ENCODE results near the gene PPP4R4. TPM values are rescaled to one million over a fixed set of nuclear protein-coding genes. Genes with fewer than 3 reads are reported as not detected.

Gene PPP4R4
- total RNA-seq, 2 donors from 2014 or later = 4.6 to 8.4 TPM

- 90 to 95% methylated on average over 3 to 6 of the region's 6 CpGs for WGBS, 2 experiments (ENCODE audit: insufficient coverage in 1 of 2, insufficient read length in 1 of 2)
- Histone ChIP-seq H3K27me3 (ENCODE audit: control insufficient read depth, insufficient read depth, low read length, poor library complexity, severe bottlenecking) (no peaks in the 10 kb centered on the region), H3K4me1 (ENCODE audit: control insufficient read depth, insufficient read depth, low read length) (no peaks in the 10 kb centered on the region), H3K9me3 (ENCODE audit: control insufficient read depth, low read length) (no peaks in the 10 kb centered on the region), H3K36me3 (ENCODE audit: control insufficient read depth, insufficient read depth, low read length) (no peaks in the 10 kb centered on the region), H3K27ac (ENCODE audit: low read depth, low read length) (no peak overlapping the region), H3K9ac (ENCODE audit: extremely low read depth, low read length, poor library complexity, severe bottlenecking) (no peak overlapping the region), H3K4me3 (ENCODE audit: low read length) (no peak overlapping the region)
- Mint-ChIP-seq H3K9me3 (no peaks in the 10 kb centered on the region), H3K4me3 (no peak overlapping the region), H3K4me1 (peaks cover 5% of the 10 kb centered on the region), H3K27ac (no peak overlapping the region), H3K27me3 (ENCODE audit: insufficient read depth) (peaks cover 9% of the 10 kb centered on the region), H3K36me3 (ENCODE audit: low read depth) (no peaks in the 10 kb centered on the region)
- TF ChIP-seq, protein P1, sequence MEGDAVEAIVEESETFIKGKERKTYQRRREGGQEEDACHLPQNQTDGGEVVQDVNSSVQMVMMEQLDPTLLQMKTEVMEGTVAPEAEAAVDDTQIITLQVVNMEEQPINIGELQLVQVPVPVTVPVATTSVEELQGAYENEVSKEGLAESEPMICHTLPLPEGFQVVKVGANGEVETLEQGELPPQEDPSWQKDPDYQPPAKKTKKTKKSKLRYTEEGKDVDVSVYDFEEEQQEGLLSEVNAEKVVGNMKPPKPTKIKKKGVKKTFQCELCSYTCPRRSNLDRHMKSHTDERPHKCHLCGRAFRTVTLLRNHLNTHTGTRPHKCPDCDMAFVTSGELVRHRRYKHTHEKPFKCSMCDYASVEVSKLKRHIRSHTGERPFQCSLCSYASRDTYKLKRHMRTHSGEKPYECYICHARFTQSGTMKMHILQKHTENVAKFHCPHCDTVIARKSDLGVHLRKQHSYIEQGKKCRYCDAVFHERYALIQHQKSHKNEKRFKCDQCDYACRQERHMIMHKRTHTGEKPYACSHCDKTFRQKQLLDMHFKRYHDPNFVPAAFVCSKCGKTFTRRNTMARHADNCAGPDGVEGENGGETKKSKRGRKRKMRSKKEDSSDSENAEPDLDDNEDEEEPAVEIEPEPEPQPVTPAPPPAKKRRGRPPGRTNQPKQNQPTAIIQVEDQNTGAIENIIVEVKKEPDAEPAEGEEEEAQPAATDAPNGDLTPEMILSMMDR (conservative IDR thresholded peaks at IDR 0.05) = no peak
- DNase-seq = peak; percentile 30
These were observed 46.8 kb upstream of the PPP4R4 start for GRCh38 chr14:94127330-94127729.

DNA sequence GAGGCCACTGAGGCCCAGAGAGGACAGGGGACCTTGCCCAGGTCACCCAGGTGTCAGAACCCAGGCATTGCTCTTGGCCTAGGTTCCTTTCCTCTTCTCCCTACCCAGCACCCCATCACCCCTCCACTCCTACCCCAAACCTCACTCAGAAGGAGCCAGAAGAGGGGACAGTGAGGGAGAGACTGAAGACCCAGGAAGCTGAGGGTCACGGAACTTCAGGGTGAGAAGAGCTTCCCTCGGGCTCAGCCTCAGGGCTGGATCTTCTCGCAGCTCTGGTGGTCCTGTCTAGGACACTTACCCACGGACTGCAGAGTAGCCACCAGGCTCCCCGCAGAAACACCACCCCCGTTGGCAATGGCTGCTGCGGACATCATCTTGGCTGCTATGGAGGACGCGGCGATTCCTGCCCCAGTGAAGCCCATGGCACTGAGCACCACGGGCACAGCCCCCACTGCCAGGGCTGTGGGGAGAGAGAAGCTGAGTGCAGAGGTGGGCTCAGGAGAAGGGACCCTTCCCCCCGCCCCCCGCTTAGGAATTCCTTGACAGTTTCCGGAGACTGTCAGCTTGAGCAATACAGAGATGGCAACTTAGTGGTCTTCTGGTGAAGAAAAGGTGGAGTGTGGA, 45.8 kb upstream of the PPP4R4 start:
- H3K36me3 ChIP-seq (ENCODE audit: control insufficient read depth, insufficient read depth, low read length) = no peaks in the 10 kb centered on the region
- 81 to 90% methylated on average over 13 to 14 of the region's 14 CpGs for WGBS, 2 experiments (ENCODE audit: insufficient coverage in 1 of 2, insufficient read length in 1 of 2)
- no peak overlapping the region for H3K27ac ChIP-seq (ENCODE audit: low read depth, low read length)
- peak overlapping the region; percentile 64 for H3K4me3 Mint-ChIP-seq
- H3K36me3 Mint-ChIP-seq (ENCODE audit: low read depth) = no peaks in the 10 kb centered on the region
- peaks cover 5% of the 10 kb centered on the region for H3K4me1 Mint-ChIP-seq
- no peak overlapping the region for H3K9ac ChIP-seq (ENCODE audit: extremely low read depth, low read length, poor library complexity, severe bottlenecking)
- H3K4me3 ChIP-seq (ENCODE audit: low read length) = peak overlapping the region; percentile 88
- H3K9me3 Mint-ChIP-seq = no peaks in the 10 kb centered on the region
- TF ChIP-seq, protein P1 (conservative IDR thresholded peaks at IDR 0.05) = no peak
- no peak overlapping the region for H3K27ac Mint-ChIP-seq
- peaks cover 6% of the 10 kb centered on the region for H3K27me3 Mint-ChIP-seq (ENCODE audit: insufficient read depth)
- DNase-seq = peak; percentile 20
- H3K9me3 ChIP-seq (ENCODE audit: control insufficient read depth, low read length) = no peaks in the 10 kb centered on the region
- no peaks in the 10 kb centered on the region for H3K4me1 ChIP-seq (ENCODE audit: control insufficient read depth, insufficient read depth, low read length)
- H3K27me3 ChIP-seq (ENCODE audit: control insufficient read depth, insufficient read depth, low read length, poor library complexity, severe bottlenecking) = no peaks in the 10 kb centered on the region

GRCh38 chr14:94129111-94129757, 44.9 kb upstream of the PPP4R4 start, which contains the start of gene IFI27L2:
Gene IFI27L2 (minus strand): TSS chr14:94129604. CDS start chr14:94129564, 40 bp downstream.
- no peaks in the 10 kb centered on the region for H3K9me3 ChIP-seq (ENCODE audit: control insufficient read depth, low read length)
- no peaks in the 10 kb centered on the region for H3K27me3 ChIP-seq (ENCODE audit: control insufficient read depth, insufficient read depth, low read length, poor library complexity, severe bottlenecking)
- H3K36me3 ChIP-seq (ENCODE audit: control insufficient read depth, insufficient read depth, low read length) = no peaks in the 10 kb centered on the region
- H3K4me1 Mint-ChIP-seq = peaks cover 5% of the 10 kb centered on the region
- TF ChIP-seq, protein P1 (conservative IDR thresholded peaks at IDR 0.05) = peak; percentile 65
- 0 to 3% methylated on average over 3 to 27 of the region's 27 CpGs for WGBS, 2 experiments (ENCODE audit: insufficient coverage in 1 of 2, insufficient read length in 1 of 2)
- H3K27me3 Mint-ChIP-seq (ENCODE audit: insufficient read depth) = peaks cover 6% of the 10 kb centered on the region
- peak within 1 kb of the TSS; percentile 88 for H3K4me3 ChIP-seq (ENCODE audit: low read length)
- peak; percentile 96 for DNase-seq
- peak within 1 kb of the TSS; percentile 64 for H3K4me3 Mint-ChIP-seq
- H3K27ac ChIP-seq (ENCODE audit: low read depth, low read length) = peak within 1 kb of the TSS; percentile 57
- H3K4me1 ChIP-seq (ENCODE audit: control insufficient read depth, insufficient read depth, low read length) = no peaks in the 10 kb centered on the region
- H3K9ac ChIP-seq (ENCODE audit: extremely low read depth, low read length, poor library complexity, severe bottlenecking) = peak within 1 kb of the TSS; percentile 34
- no peaks in the 10 kb centered on the region for H3K36me3 Mint-ChIP-seq (ENCODE audit: low read depth)
- peak within 1 kb of the TSS; percentile 44 for H3K27ac Mint-ChIP-seq
- no peaks in the 10 kb centered on the region for H3K9me3 Mint-ChIP-seq

Data from endodermal cell (in vitro differentiated cells).